ENCODE measurements around the gene DOCK4.

DOCK4 gene

GRCh38 chr7:112001091-112001826 lies 204.9 kb downstream of the DOCK4 start:
- no peak for DNase-seq

- DNase-seq, result no peak
Measured at GRCh38 chr7:111998326-111998725, 207.9 kb downstream of the DOCK4 start.

- DNase-seq, result no peak
Measured at GRCh38 chr7:111997546-111997945, 208.7 kb downstream of the DOCK4 start.

GRCh38 chr7:111992601-111993000 lies 213.6 kb downstream of the DOCK4 start:
- no peak for DNase-seq

GRCh38 chr7:111990643-111991042 lies 215.6 kb downstream of the DOCK4 start:
- no peak for DNase-seq

GRCh38 chr7:111987886-111988285 lies 218.3 kb downstream of the DOCK4 start:
- no peak for DNase-seq

GRCh38 chr7:111987115-111987826 lies 218.9 kb downstream of the DOCK4 start:
- DNase-seq, result no peak

GRCh38 chr7:111986601-111987000 lies 219.6 kb downstream of the DOCK4 start:
- no peak for DNase-seq

GRCh38 chr7:111985798-111986197 lies 220.4 kb downstream of the DOCK4 start:
- DNase-seq, result no peak

- DNase-seq, result no peak
Measured at GRCh38 chr7:111982804-111983203, 223.4 kb downstream of the DOCK4 start.

- no peak for DNase-seq
Measured at GRCh38 chr7:111982133-111982532, 224.1 kb downstream of the DOCK4 start.

- DNase-seq, result no peak
Measured at GRCh38 chr7:111980725-111981124, 225.5 kb downstream of the DOCK4 start.

- DNase-seq, result no peak
Measured at GRCh38 chr7:111975346-111975745, 230.9 kb downstream of the DOCK4 start.

GRCh38 chr7:111960984-111961383 lies 245.2 kb downstream of the DOCK4 start:
- no peak for DNase-seq

- no peak for DNase-seq
Measured at GRCh38 chr7:111958896-111959295, 247.3 kb downstream of the DOCK4 start.

- DNase-seq, result no peak
Measured at GRCh38 chr7:111958431-111958830, 247.8 kb downstream of the DOCK4 start.

GRCh38 chr7:111955616-111956015 lies 250.6 kb downstream of the DOCK4 start:
- no peak for DNase-seq

GRCh38 chr7:111954474-111955381 lies 251.5 kb downstream of the DOCK4 start:
- no peak for DNase-seq

- no peak for DNase-seq
Measured at GRCh38 chr7:111954056-111954455, 252.1 kb downstream of the DOCK4 start.

GRCh38 chr7:111953611-111954010 lies 252.6 kb downstream of the DOCK4 start:
- no peak for DNase-seq

GRCh38 chr7:111952783-111953182 lies 253.4 kb downstream of the DOCK4 start:
- no peak for DNase-seq

GRCh38 chr7:111951052-111951451 lies 255.1 kb downstream of the DOCK4 start:
- no peak for DNase-seq

- DNase-seq, result no peak
Measured at GRCh38 chr7:111942450-111943081, 263.6 kb downstream of the DOCK4 start.

All from T-helper 1 cell (primary cell).